ENCODE measurements around the gene MDN1. TPM values are rescaled to one million over a fixed set of nuclear protein-coding genes. Genes with fewer than 3 reads are reported as not detected.
"Not testable (repeated sequence)": the region's sequence is repeated elsewhere in the genome, so short reads cannot be mapped to it uniquely, and the experiment has no call there.

Gene MDN1
- total RNA-seq, 1 donor from 2014 or later, result 36.6 TPM

GRCh38 chr6:89660981-89661380 is 158.6 kb downstream of the MDN1 start:
- DNase-seq (ENCODE audit: low read depth), result no peak

- no peak for DNase-seq (ENCODE audit: low read depth)
These were observed 162.0 kb downstream of the MDN1 start for GRCh38 chr6:89657445-89658158.

- no peak for DNase-seq (ENCODE audit: low read depth)
These were observed 164.5 kb downstream of the MDN1 start for GRCh38 chr6:89655122-89655521.

- DNase-seq (ENCODE audit: low read depth), result no peak
These were observed 169.0 kb downstream of the MDN1 start for GRCh38 chr6:89650579-89650978.

GRCh38 chr6:89649682-89650081 is 169.9 kb downstream of the MDN1 start:
- DNase-seq (ENCODE audit: low read depth), result no peak

- DNase-seq (ENCODE audit: low read depth), result peak; percentile 19
These were observed 174.7 kb downstream of the MDN1 start for GRCh38 chr6:89644864-89645263.

GRCh38 chr6:89643406-89643805 is 176.2 kb downstream of the MDN1 start:
- DNase-seq (ENCODE audit: low read depth), result no peak

GRCh38 chr6:89642956-89643355 is 176.6 kb downstream of the MDN1 start:
- no peak for DNase-seq (ENCODE audit: low read depth)

- not testable (repeated sequence) for DNase-seq (ENCODE audit: low read depth)
These were observed 178.0 kb downstream of the MDN1 start for GRCh38 chr6:89641581-89641980.

- peak; percentile 37 for DNase-seq (ENCODE audit: low read depth)
These were observed 178.8 kb downstream of the MDN1 start for GRCh38 chr6:89640804-89641203.

GRCh38 chr6:89638320-89639195 is 181.0 kb downstream of the MDN1 start, which contains the start of gene LYRM2:
TSS of gene LYRM2 (minus strand) at chr6:89638747. CDS start at chr6:89638716, 31 bp downstream.
- DNase-seq (ENCODE audit: low read depth), result peak; percentile 80

- no peak for DNase-seq (ENCODE audit: low read depth)
These were observed 181.7 kb downstream of the MDN1 start for GRCh38 chr6:89637960-89638319.

GRCh38 chr6:89636412-89636811 is 183.2 kb downstream of the MDN1 start:
- DNase-seq (ENCODE audit: low read depth), result not testable (repeated sequence)

- DNase-seq (ENCODE audit: low read depth), result no peak
These were observed 189.1 kb downstream of the MDN1 start for GRCh38 chr6:89630488-89630887.

- DNase-seq (ENCODE audit: low read depth), result no peak
These were observed 195.8 kb downstream of the MDN1 start for GRCh38 chr6:89623749-89624148.

GRCh38 chr6:89619567-89619966 is 200.0 kb downstream of the MDN1 start:
- no peak for DNase-seq (ENCODE audit: low read depth)

GRCh38 chr6:89618026-89618425 is 201.6 kb downstream of the MDN1 start:
- no peak for DNase-seq (ENCODE audit: low read depth)

GRCh38 chr6:89616531-89616930 is 203.1 kb downstream of the MDN1 start:
- DNase-seq (ENCODE audit: low read depth), result no peak

GRCh38 chr6:89615882-89616281 is 203.7 kb downstream of the MDN1 start:
- DNase-seq (ENCODE audit: low read depth), result no peak

GRCh38 chr6:89613790-89614189 is 205.8 kb downstream of the MDN1 start:
- DNase-seq (ENCODE audit: low read depth), result no peak

- DNase-seq (ENCODE audit: low read depth), result no peak
These were observed 207.5 kb downstream of the MDN1 start for GRCh38 chr6:89612121-89612520.

- DNase-seq (ENCODE audit: low read depth), result peak; percentile 81
These were observed 207.9 kb downstream of the MDN1 start for GRCh38 chr6:89611666-89612065.

GRCh38 chr6:89610149-89610642 is 209.4 kb downstream of the MDN1 start:
- DNase-seq (ENCODE audit: low read depth), result no peak

Measured in renal cortical epithelial cell (primary cell).